ENCODE results near the gene SH3BP5. TPM values are rescaled to one million over a fixed set of nuclear protein-coding genes. Genes with fewer than 3 reads are reported as not detected.

Gene SH3BP5
- total RNA-seq, 4 donors from 2014 or later, result 99.0 to 113 (median 105) TPM

GRCh38 chr3:15264486-15264885 is 67.9 kb downstream of the SH3BP5 start:
- peaks cover 2 to 40% (median 5%) of the 10 kb centered on the region in 3 donors for H3K36me3 ChIP-seq
- 48 to 56% methylated on average over 2 of the region's 2 CpGs for WGBS, 2 donors
- H3K27me3 ChIP-seq, result no peaks in the 10 kb centered on the region
- peak overlapping the region in 3 of 4 donors; percentile 41 to 91 (median 84) for H3K27ac ChIP-seq
- peak in 1 of 2 donors; percentile 63 for TF ChIP-seq EP300 (IDR thresholded peaks at IDR 0.05)
- TF ChIP-seq POLR2A (IDR thresholded peaks at IDR 0.05), result no peak
- H3K4me3 ChIP-seq, result no peak overlapping the region
- peak in 1 of 2 donors; percentile 4 for DNase-seq (ENCODE audit: low spot score in 2 of 2)
- peaks cover 0 to 78% (median 30%) of the 10 kb centered on the region in 4 donors for H3K4me1 ChIP-seq
- no peaks in the 10 kb centered on the region for H3K9me3 ChIP-seq

GRCh38 chr3:15263926-15264325 is 68.5 kb downstream of the SH3BP5 start:
- H3K27ac ChIP-seq, result peak overlapping the region; percentile 35 to 91 (median 62)
- 59 to 60% methylated on average over 2 of the region's 2 CpGs for WGBS, 2 donors

GRCh38 chr3:15263120-15263519 is 69.3 kb downstream of the SH3BP5 start:
- TF ChIP-seq CTCF (IDR thresholded peaks at IDR 0.05) (no peak), EP300 (IDR thresholded peaks at IDR 0.05) (no peak), POLR2A (IDR thresholded peaks at IDR 0.05) (no peak)
- Histone ChIP-seq H3K4me1 (peaks cover 0 to 64% (median 18%) of the 10 kb centered on the region in 4 donors), H3K4me3 (no peak overlapping the region), H3K27me3 (no peaks in the 10 kb centered on the region), H3K9me3 (no peaks in the 10 kb centered on the region), H3K36me3 (peaks cover 2 to 50% (median 5%) of the 10 kb centered on the region in 3 donors), H3K27ac (peak overlapping the region in 3 of 4 donors; percentile 35 to 91 (median 59))
- WGBS, 2 donors, result 79% methylated on average over 4 of the region's 4 CpGs
- peak in 1 of 2 donors; percentile 7 for DNase-seq (ENCODE audit: low spot score in 2 of 2)

More at GRCh38 chr3:15263926-15264325, 68.5 kb downstream of the SH3BP5 start:
- peak in 1 of 2 donors; percentile 3 for DNase-seq (ENCODE audit: low spot score in 2 of 2)
- no peaks in the 10 kb centered on the region for H3K27me3 ChIP-seq
- peaks cover 2 to 42% (median 5%) of the 10 kb centered on the region in 3 donors for H3K36me3 ChIP-seq
- H3K9me3 ChIP-seq, result no peaks in the 10 kb centered on the region
- TF ChIP-seq EP300 (IDR thresholded peaks at IDR 0.05), result no peak
- TF ChIP-seq CTCF (IDR thresholded peaks at IDR 0.05), result no peak
- no peak for TF ChIP-seq POLR2A (IDR thresholded peaks at IDR 0.05)
- no peak overlapping the region for H3K4me3 ChIP-seq
- peaks cover 0 to 72% (median 25%) of the 10 kb centered on the region in 4 donors for H3K4me1 ChIP-seq

GRCh38 chr3:15262021-15262420 is 70.4 kb downstream of the SH3BP5 start:
- peaks cover 2 to 61% (median 12%) of the 10 kb centered on the region in 3 donors for H3K36me3 ChIP-seq
- H3K27ac ChIP-seq, result peak overlapping the region in 2 of 4 donors; percentile 8 to 38
- WGBS, 2 donors, result 93 to 96% methylated on average over 9 of the region's 9 CpGs
- H3K27me3 ChIP-seq, result no peaks in the 10 kb centered on the region
- DNase-seq (ENCODE audit: low spot score in 2 of 2), result no peak
- TF ChIP-seq EP300 (IDR thresholded peaks at IDR 0.05) (no peak), POLR2A (IDR thresholded peaks at IDR 0.05) (no peak), CTCF (IDR thresholded peaks at IDR 0.05) (no peak)
- no peaks in the 10 kb centered on the region for H3K9me3 ChIP-seq
- peaks cover 0 to 53% (median 13%) of the 10 kb centered on the region in 4 donors for H3K4me1 ChIP-seq
- H3K4me3 ChIP-seq, result no peak overlapping the region

GRCh38 chr3:15261274-15261673 is 71.1 kb downstream of the SH3BP5 start:
- Histone ChIP-seq H3K9me3 (no peaks in the 10 kb centered on the region), H3K4me1 (peaks cover 0 to 47% (median 13%) of the 10 kb centered on the region in 4 donors), H3K27ac (peak overlapping the region in 2 of 4 donors; percentile 8 to 38), H3K27me3 (no peaks in the 10 kb centered on the region), H3K36me3 (peaks cover 2 to 62% (median 12%) of the 10 kb centered on the region in 3 donors), H3K4me3 (no peak overlapping the region)
- DNase-seq (ENCODE audit: low spot score in 2 of 2), result peak in 1 of 2 donors; percentile 3
- no peak for TF ChIP-seq EP300 (IDR thresholded peaks at IDR 0.05)
- no peak for TF ChIP-seq CTCF (IDR thresholded peaks at IDR 0.05)

Measured in tibial nerve (tissue), 4 donors.